Measurements from ENCODE around the gene OLFM3.

DNA sequence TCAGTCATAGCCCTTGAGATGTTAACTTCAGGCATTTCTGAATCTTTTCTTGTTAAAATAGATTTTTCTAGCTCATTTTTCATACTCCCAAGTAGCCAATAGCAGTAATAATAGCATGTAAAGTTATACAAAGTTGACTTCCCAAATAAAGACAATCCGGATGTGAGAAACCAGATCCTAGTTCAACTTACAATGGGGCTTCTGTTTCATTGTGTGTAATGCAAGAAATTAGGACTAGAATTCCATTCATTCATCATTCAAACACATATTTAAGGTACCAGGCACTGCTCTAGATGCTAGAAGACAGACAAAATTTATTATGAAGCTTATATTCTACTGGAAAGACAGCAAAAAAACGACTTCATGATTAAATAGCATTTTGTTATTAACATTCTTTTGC lies 240.3 kb downstream of the OLFM3 start:
- TF ChIP-seq POLR2AphosphoS5 (IDR thresholded peaks at IDR 0.05; ENCODE audit: low read depth) = no peak
- TF ChIP-seq, protein P1, sequence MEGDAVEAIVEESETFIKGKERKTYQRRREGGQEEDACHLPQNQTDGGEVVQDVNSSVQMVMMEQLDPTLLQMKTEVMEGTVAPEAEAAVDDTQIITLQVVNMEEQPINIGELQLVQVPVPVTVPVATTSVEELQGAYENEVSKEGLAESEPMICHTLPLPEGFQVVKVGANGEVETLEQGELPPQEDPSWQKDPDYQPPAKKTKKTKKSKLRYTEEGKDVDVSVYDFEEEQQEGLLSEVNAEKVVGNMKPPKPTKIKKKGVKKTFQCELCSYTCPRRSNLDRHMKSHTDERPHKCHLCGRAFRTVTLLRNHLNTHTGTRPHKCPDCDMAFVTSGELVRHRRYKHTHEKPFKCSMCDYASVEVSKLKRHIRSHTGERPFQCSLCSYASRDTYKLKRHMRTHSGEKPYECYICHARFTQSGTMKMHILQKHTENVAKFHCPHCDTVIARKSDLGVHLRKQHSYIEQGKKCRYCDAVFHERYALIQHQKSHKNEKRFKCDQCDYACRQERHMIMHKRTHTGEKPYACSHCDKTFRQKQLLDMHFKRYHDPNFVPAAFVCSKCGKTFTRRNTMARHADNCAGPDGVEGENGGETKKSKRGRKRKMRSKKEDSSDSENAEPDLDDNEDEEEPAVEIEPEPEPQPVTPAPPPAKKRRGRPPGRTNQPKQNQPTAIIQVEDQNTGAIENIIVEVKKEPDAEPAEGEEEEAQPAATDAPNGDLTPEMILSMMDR (IDR thresholded peaks at IDR 0.05; ENCODE audit: insufficient read depth, low read length) = no peak
- TF ChIP-seq, protein P2, sequence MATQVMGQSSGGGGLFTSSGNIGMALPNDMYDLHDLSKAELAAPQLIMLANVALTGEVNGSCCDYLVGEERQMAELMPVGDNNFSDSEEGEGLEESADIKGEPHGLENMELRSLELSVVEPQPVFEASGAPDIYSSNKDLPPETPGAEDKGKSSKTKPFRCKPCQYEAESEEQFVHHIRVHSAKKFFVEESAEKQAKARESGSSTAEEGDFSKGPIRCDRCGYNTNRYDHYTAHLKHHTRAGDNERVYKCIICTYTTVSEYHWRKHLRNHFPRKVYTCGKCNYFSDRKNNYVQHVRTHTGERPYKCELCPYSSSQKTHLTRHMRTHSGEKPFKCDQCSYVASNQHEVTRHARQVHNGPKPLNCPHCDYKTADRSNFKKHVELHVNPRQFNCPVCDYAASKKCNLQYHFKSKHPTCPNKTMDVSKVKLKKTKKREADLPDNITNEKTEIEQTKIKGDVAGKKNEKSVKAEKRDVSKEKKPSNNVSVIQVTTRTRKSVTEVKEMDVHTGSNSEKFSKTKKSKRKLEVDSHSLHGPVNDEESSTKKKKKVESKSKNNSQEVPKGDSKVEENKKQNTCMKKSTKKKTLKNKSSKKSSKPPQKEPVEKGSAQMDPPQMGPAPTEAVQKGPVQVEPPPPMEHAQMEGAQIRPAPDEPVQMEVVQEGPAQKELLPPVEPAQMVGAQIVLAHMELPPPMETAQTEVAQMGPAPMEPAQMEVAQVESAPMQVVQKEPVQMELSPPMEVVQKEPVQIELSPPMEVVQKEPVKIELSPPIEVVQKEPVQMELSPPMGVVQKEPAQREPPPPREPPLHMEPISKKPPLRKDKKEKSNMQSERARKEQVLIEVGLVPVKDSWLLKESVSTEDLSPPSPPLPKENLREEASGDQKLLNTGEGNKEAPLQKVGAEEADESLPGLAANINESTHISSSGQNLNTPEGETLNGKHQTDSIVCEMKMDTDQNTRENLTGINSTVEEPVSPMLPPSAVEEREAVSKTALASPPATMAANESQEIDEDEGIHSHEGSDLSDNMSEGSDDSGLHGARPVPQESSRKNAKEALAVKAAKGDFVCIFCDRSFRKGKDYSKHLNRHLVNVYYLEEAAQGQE (IDR thresholded peaks at IDR 0.05; ENCODE audit: insufficient replicate concordance, low read depth) = no peak

Data from HL-60 (cell line).